Measurements from ENCODE around the gene ERRFI1.
A peak's percentile ranks its signal among the peaks of the same experiment; 100 is the strongest.

ERRFI1 gene

GRCh38 chr1:8042134-8042533 is 16.0 kb upstream of the ERRFI1 start:
- no peak for DNase-seq

- DNase-seq: no peak
These were observed 14.5 kb upstream of the ERRFI1 start for GRCh38 chr1:8040586-8040985.

- DNase-seq: no peak
These were observed 13.0 kb upstream of the ERRFI1 start for GRCh38 chr1:8039071-8039470.

- no peak for DNase-seq
These were observed 9.2 kb upstream of the ERRFI1 start for GRCh38 chr1:8035289-8035688.

- DNase-seq: no peak
These were observed 7.2 kb upstream of the ERRFI1 start for GRCh38 chr1:8033322-8033721.

GRCh38 chr1:8032366-8032910 is 6.3 kb upstream of the ERRFI1 start:
- DNase-seq: no peak

- DNase-seq: peak; percentile 21
These were observed 5.2 kb upstream of the ERRFI1 start for GRCh38 chr1:8031176-8031785.

- no peak for DNase-seq
These were observed 2.4 kb upstream of the ERRFI1 start for GRCh38 chr1:8028571-8028910.

- DNase-seq: no peak
These were observed 1.9 kb upstream of the ERRFI1 start for GRCh38 chr1:8027748-8028570.

GRCh38 chr1:8026976-8027747 is 1.1 kb upstream of the ERRFI1 start:
- no peak for DNase-seq

- no peak for DNase-seq
These were observed 401 bp downstream of the ERRFI1 start for GRCh38 chr1:8025671-8026144.

- DNase-seq: no peak
These were observed 943 bp downstream of the ERRFI1 start for GRCh38 chr1:8025061-8025670.

- DNase-seq: no peak
These were observed 1.8 kb downstream of the ERRFI1 start for GRCh38 chr1:8024329-8024728.

GRCh38 chr1:8023995-8024313 is 2.2 kb downstream of the ERRFI1 start:
- no peak for DNase-seq

GRCh38 chr1:8023287-8023994 is 2.7 kb downstream of the ERRFI1 start:
- no peak for DNase-seq

GRCh38 chr1:8022395-8023286 is 3.5 kb downstream of the ERRFI1 start:
- DNase-seq: no peak

GRCh38 chr1:8021676-8022266 is 4.3 kb downstream of the ERRFI1 start:
- no peak for DNase-seq

GRCh38 chr1:8020032-8020431 is 6.1 kb downstream of the ERRFI1 start:
- no peak for DNase-seq

GRCh38 chr1:8019229-8019620 is 6.9 kb downstream of the ERRFI1 start:
- DNase-seq: no peak

GRCh38 chr1:8018492-8019228 is 7.4 kb downstream of the ERRFI1 start:
- no peak for DNase-seq
